ENCODE measurements around the gene NEU1.
"Not testable (repeated sequence)": the region's sequence is repeated elsewhere in the genome, so short reads cannot be mapped to it uniquely, and the experiment has no call there.

Gene NEU1

GRCh38 chr6:31871046-31871659 is 8.5 kb upstream of the NEU1 start:
- H3K4me3 ChIP-seq (ENCODE audit: insufficient read depth in 1 of 2, low read depth in 1 of 2, low read length in 2 of 2), result no peak overlapping the region
- H3K79me1 ChIP-seq (replicated peaks; ENCODE audit: low read length, poor library complexity, severe bottlenecking), result no peaks in the 10 kb centered on the region
- H3K18ac ChIP-seq (ENCODE audit: low read depth in 1 of 2, low read length in 2 of 2), result peak overlapping the region in 1 of 2 experiments; percentile 46
- peak overlapping the region; percentile 56 for H2BK15ac ChIP-seq (ENCODE audit: low read depth, poor library complexity, severe bottlenecking)
- peak overlapping the region; percentile 66 for H2AFZ ChIP-seq (ENCODE audit: low read depth, low read length)
- H3K4me2 ChIP-seq (ENCODE audit: low read length, poor library complexity, severe bottlenecking), result no peak overlapping the region
- no peak overlapping the region for H2BK120ac ChIP-seq (ENCODE audit: low read depth, low read length)
- H2BK5ac ChIP-seq (ENCODE audit: low read depth, low read length, poor library complexity, severe bottlenecking), result no peak overlapping the region
- no peak overlapping the region for H2AK5ac ChIP-seq (ENCODE audit: low read length, severe bottlenecking)
- DNase-seq, result no peak
- 59% methylated on average over 8 of the region's 9 CpGs for WGBS
- H3K9ac ChIP-seq (ENCODE audit: low read length), result no peak overlapping the region
- H4K91ac ChIP-seq (ENCODE audit: low read length), result peak overlapping the region; percentile 35
- no peak overlapping the region for H3K27ac ChIP-seq (ENCODE audit: low read length, poor library complexity, severe bottlenecking)
- no peak overlapping the region for H3K4ac ChIP-seq (ENCODE audit: low read depth in 1 of 2, low read length in 2 of 2)
- no peak overlapping the region for H3K23ac ChIP-seq (ENCODE audit: low read length in 2 of 2)
- H3K9me3 ChIP-seq (ENCODE audit: control insufficient read depth, low read length), result no peaks in the 10 kb centered on the region
- H2BK12ac ChIP-seq (ENCODE audit: low read length in 2 of 2), result peak overlapping the region in 1 of 2 experiments; percentile 25
- H3K36me3 ChIP-seq (ENCODE audit: control insufficient read depth in 1 of 2, insufficient read depth in 2 of 2, low read depth in 1 of 2, low read length in 2 of 2), result no peaks in the 10 kb centered on the region
- peak overlapping the region; percentile 38 for H4K8ac ChIP-seq (ENCODE audit: low read length)
- peaks cover 17% of the 10 kb centered on the region for H3K4me1 ChIP-seq (ENCODE audit: control insufficient read depth, insufficient read depth, low read depth, low read length)
- peaks cover 0 to 23% of the 10 kb centered on the region in 2 experiments for H3K27me3 ChIP-seq (ENCODE audit: control insufficient read depth in 1 of 2, insufficient read depth in 1 of 2, low read length in 2 of 2)
- H3K14ac ChIP-seq (ENCODE audit: low read length in 2 of 2), result peak overlapping the region in 1 of 2 experiments; percentile 67

- Histone ChIP-seq H3K27me3 (ENCODE audit: control insufficient read depth in 1 of 2, insufficient read depth in 1 of 2, low read length in 2 of 2) (peaks cover 0 to 23% of the 10 kb centered on the region in 2 experiments), H3K9ac (ENCODE audit: low read length) (no peak overlapping the region), H4K8ac (ENCODE audit: low read length) (peak overlapping the region; percentile 47), H2AK5ac (ENCODE audit: low read length, severe bottlenecking) (no peak overlapping the region), H2BK5ac (ENCODE audit: low read depth, low read length, poor library complexity, severe bottlenecking) (no peak overlapping the region), H2BK120ac (ENCODE audit: low read depth, low read length) (no peak overlapping the region), H2BK15ac (ENCODE audit: low read depth, poor library complexity, severe bottlenecking) (peak overlapping the region; percentile 38), H3K79me1 (replicated peaks; ENCODE audit: low read length, poor library complexity, severe bottlenecking) (no peaks in the 10 kb centered on the region), H2BK12ac (ENCODE audit: low read length in 2 of 2) (peak overlapping the region; percentile 25 to 59), H3K23ac (ENCODE audit: low read length in 2 of 2) (no peak overlapping the region), H3K4me3 (ENCODE audit: insufficient read depth in 1 of 2, low read depth in 1 of 2, low read length in 2 of 2) (no peak overlapping the region), H4K91ac (ENCODE audit: low read length) (peak overlapping the region; percentile 57), H3K27ac (ENCODE audit: low read length, poor library complexity, severe bottlenecking) (no peak overlapping the region), H2AFZ (ENCODE audit: low read depth, low read length) (peak overlapping the region; percentile 66), H3K4me2 (ENCODE audit: low read length, poor library complexity, severe bottlenecking) (no peak overlapping the region), H3K18ac (ENCODE audit: low read depth in 1 of 2, low read length in 2 of 2) (peak overlapping the region in 1 of 2 experiments; percentile 46), H3K4ac (ENCODE audit: low read depth in 1 of 2, low read length in 2 of 2) (no peak overlapping the region), H3K9me3 (ENCODE audit: control insufficient read depth, low read length) (no peaks in the 10 kb centered on the region), H3K36me3 (ENCODE audit: control insufficient read depth in 1 of 2, insufficient read depth in 2 of 2, low read depth in 1 of 2, low read length in 2 of 2) (no peaks in the 10 kb centered on the region), H3K14ac (ENCODE audit: low read length in 2 of 2) (peak overlapping the region in 1 of 2 experiments; percentile 67), H3K4me1 (ENCODE audit: control insufficient read depth, insufficient read depth, low read depth, low read length) (peaks cover 17% of the 10 kb centered on the region)
- DNase-seq, result no peak
- WGBS, result 93% methylated on average over 16 of the region's 16 CpGs
Observed at GRCh38 chr6:31870385-31870921, 7.8 kb upstream of the NEU1 start.

- H3K23ac ChIP-seq (ENCODE audit: low read length in 2 of 2), result peak overlapping the region in 1 of 2 experiments; percentile 80
- no peaks in the 10 kb centered on the region for H3K9me3 ChIP-seq (ENCODE audit: control insufficient read depth, low read length)
- no peak overlapping the region for H2BK15ac ChIP-seq (ENCODE audit: low read depth, poor library complexity, severe bottlenecking)
- no peak overlapping the region for H3K4me3 ChIP-seq (ENCODE audit: insufficient read depth in 1 of 2, low read depth in 1 of 2, low read length in 2 of 2)
- no peak overlapping the region for H3K18ac ChIP-seq (ENCODE audit: low read depth in 1 of 2, low read length in 2 of 2)
- H3K4ac ChIP-seq (ENCODE audit: low read depth in 1 of 2, low read length in 2 of 2), result no peak overlapping the region
- no peak overlapping the region for H2BK120ac ChIP-seq (ENCODE audit: low read depth, low read length)
- no peaks in the 10 kb centered on the region for H3K79me1 ChIP-seq (replicated peaks; ENCODE audit: low read length, poor library complexity, severe bottlenecking)
- H3K27me3 ChIP-seq (ENCODE audit: control insufficient read depth in 1 of 2, insufficient read depth in 1 of 2, low read length in 2 of 2), result peaks cover 0 to 23% of the 10 kb centered on the region in 2 experiments
- H3K4me1 ChIP-seq (ENCODE audit: control insufficient read depth, insufficient read depth, low read depth, low read length), result peaks cover 17% of the 10 kb centered on the region
- no peaks in the 10 kb centered on the region for H3K36me3 ChIP-seq (ENCODE audit: control insufficient read depth in 1 of 2, insufficient read depth in 2 of 2, low read depth in 1 of 2, low read length in 2 of 2)
- H2AK5ac ChIP-seq (ENCODE audit: low read length, severe bottlenecking), result no peak overlapping the region
- no peak overlapping the region for H2BK5ac ChIP-seq (ENCODE audit: low read depth, low read length, poor library complexity, severe bottlenecking)
- no peak overlapping the region for H3K14ac ChIP-seq (ENCODE audit: low read length in 2 of 2)
- 85% methylated on average over 7 of the region's 8 CpGs for WGBS
- peak overlapping the region in 1 of 2 experiments; percentile 40 for H2BK12ac ChIP-seq (ENCODE audit: low read length in 2 of 2)
- DNase-seq, result no peak
- H3K9ac ChIP-seq (ENCODE audit: low read length), result no peak overlapping the region
- no peak overlapping the region for H4K91ac ChIP-seq (ENCODE audit: low read length)
- no peak overlapping the region for H3K4me2 ChIP-seq (ENCODE audit: low read length, poor library complexity, severe bottlenecking)
- H2AFZ ChIP-seq (ENCODE audit: low read depth, low read length), result no peak overlapping the region
- H4K8ac ChIP-seq (ENCODE audit: low read length), result no peak overlapping the region
- H3K27ac ChIP-seq (ENCODE audit: low read length, poor library complexity, severe bottlenecking), result no peak overlapping the region
Observed at GRCh38 chr6:31869343-31869742, 6.7 kb upstream of the NEU1 start.

GRCh38 chr6:31868658-31868971 is 6.0 kb upstream of the NEU1 start:
- H3K36me3 ChIP-seq (ENCODE audit: control insufficient read depth in 1 of 2, insufficient read depth in 2 of 2, low read depth in 1 of 2, low read length in 2 of 2); H3K4ac ChIP-seq (ENCODE audit: low read depth in 1 of 2, low read length in 2 of 2); H2AFZ ChIP-seq (ENCODE audit: low read depth, low read length); H3K18ac ChIP-seq (ENCODE audit: low read depth in 1 of 2, low read length in 2 of 2); DNase-seq; H3K4me2 ChIP-seq (ENCODE audit: low read length, poor library complexity, severe bottlenecking); H3K9ac ChIP-seq (ENCODE audit: low read length); H3K27ac ChIP-seq (ENCODE audit: low read length, poor library complexity, severe bottlenecking); H3K79me1 ChIP-seq (replicated peaks; ENCODE audit: low read length, poor library complexity, severe bottlenecking); H2AK5ac ChIP-seq (ENCODE audit: low read length, severe bottlenecking); H2BK15ac ChIP-seq (ENCODE audit: low read depth, poor library complexity, severe bottlenecking); H2BK12ac ChIP-seq (ENCODE audit: low read length in 2 of 2); H3K14ac ChIP-seq (ENCODE audit: low read length in 2 of 2); H3K9me3 ChIP-seq (ENCODE audit: control insufficient read depth, low read length); H3K23ac ChIP-seq (ENCODE audit: low read length in 2 of 2); H2BK120ac ChIP-seq (ENCODE audit: low read depth, low read length); H2BK5ac ChIP-seq (ENCODE audit: low read depth, low read length, poor library complexity, severe bottlenecking); H4K91ac ChIP-seq (ENCODE audit: low read length); H3K4me3 ChIP-seq (ENCODE audit: insufficient read depth in 1 of 2, low read depth in 1 of 2, low read length in 2 of 2); H4K8ac ChIP-seq (ENCODE audit: low read length): not testable (repeated sequence)
- H3K4me1 ChIP-seq (ENCODE audit: control insufficient read depth, insufficient read depth, low read depth, low read length), result peaks cover 17% of the 10 kb centered on the region
- peaks cover 0 to 23% of the 10 kb centered on the region in 2 experiments for H3K27me3 ChIP-seq (ENCODE audit: control insufficient read depth in 1 of 2, insufficient read depth in 1 of 2, low read length in 2 of 2)
- WGBS, result 100% methylated on average over 1 of the region's 1 CpG
